Activated CD4-positive, alpha-beta T cell treated with anti-CD3 and anti-CD28 coated beads, Interleukin-2, Interleukin-6, amounts not matched to agents 100 ng/mL and 50 ng/mL, durations not matched to agents 16 hours and 8 hours (primary cell): Measurements from ENCODE around the gene MPHOSPH6.
"Not testable (repeated sequence)": the region's sequence is repeated elsewhere in the genome, so short reads cannot be mapped to it uniquely, and the experiment has no call there.

Experiments used
- DNase-seq: peaks from one replicate; pipeline ENCODE4 v3.0.0-alpha.2; 2020

The MPHOSPH6 gene

DNA sequence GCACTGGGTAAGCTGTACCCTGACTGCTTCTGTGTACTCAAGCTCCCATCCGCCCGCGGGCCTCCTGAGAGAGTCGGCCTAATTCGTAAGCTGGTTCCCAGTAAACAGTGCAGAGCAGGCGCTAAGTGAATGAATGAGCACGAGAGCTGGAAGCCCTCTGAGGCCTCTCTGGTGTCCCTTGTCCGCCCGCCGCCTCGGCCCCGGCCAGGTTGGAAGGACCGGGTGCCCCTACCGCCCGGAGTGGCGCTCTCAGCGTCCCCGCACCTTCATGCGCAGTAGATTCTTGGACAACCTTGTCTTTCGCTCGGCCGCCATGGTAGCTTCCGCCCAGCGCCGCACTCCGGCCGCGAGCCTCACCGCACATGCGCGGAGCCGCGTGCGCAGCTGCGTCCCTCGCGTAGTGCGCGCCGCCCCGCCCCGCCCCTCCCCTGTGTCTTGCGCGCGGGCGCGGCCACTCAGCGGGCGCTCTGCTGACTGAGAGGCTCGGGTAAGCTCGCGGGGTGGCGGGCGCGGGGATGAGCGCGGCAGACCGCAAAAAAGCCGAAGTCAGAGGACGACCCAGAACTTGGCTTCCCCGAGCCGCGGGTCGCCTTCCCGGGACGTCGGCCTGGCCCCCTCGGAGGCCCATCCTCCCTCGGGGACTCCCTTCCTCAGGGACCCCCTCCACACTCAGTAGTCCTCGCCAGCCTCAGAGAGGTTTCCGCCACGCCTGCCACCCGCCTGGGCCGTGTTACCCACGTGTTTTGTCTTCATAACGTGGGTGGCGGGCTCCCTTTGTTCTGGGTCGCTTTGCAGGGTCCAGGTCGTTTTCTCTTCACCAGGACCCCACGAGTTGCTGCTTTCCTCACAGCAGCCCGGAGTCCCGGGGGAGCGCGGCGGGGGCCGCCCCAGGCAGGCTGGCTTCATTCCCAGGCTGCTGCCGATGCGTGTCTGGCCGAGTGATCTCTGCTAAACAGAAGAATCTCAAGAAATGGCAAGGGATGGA lies at the start of gene MPHOSPH6:
Gene MPHOSPH6 (minus strand): TSS at position 364 of the 985 bp plus-strand sequence. CDS start 49 bp downstream, at position 315.
- DNase-seq = peak; percentile 92

DNA sequence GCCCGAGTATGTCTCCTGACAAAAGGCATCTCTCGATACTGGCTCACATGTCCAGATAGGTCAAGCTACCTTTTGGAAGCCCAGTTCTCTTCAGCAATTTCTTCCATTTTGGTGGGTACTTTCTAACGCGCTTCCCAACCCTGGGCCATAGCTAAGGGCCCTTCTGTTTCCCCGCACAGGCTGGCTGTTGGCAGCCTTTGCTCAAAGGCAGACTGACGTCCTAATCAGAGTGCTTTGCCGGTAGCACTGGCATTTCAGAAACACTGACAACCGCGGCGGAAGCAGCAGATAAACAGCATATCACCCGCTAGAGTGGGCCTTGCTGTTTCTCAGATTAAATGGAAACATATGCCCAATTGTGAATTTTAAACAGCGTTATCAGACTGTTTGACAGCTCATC lies 49.3 kb upstream of the MPHOSPH6 start:
- no peak for DNase-seq

- DNase-seq = not testable (repeated sequence)
Measured at GRCh38 chr16:82209314-82209713, 39.3 kb upstream of the MPHOSPH6 start.

DNA sequence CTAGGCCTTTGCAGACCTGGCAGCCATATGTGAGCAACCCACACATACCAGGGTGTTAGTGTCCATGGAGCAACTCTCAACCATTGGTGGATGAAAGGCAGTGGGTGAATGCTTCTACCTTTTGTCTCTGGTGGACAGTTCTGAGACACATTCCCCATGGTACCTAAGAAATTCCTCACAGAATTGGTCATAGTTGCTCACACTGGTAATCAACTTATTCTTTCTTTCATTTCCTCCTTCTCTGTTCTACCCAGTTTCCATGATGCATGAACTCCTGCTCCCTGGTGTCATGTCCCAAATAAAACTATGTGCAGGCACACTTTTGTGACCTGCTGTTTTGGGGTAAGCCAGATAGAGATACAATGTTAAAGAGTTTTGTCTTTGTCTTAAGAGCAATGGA lies 33.2 kb upstream of the MPHOSPH6 start:
- no peak for DNase-seq

DNA sequence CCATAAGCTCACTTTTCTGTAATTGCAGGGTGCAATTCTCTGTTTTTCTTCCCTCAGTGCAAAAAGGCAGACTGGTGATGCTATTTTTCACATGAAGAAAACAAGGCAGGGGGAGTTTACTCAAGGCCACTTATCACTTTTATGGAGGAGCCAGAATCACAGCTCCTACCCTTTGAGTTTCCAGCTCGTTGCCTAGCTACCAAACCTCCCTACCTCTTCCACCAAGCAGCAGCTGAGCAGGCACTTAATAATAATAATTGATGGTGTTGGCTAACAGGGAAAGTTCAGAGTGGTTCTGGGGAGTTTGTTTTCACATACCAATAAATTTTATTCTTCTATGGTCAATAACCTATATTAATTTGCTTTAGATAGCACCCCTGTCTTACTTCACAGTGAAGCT lies 31.9 kb upstream of the MPHOSPH6 start:
- no peak for DNase-seq

GRCh38 chr16:82201351-82201750 lies 31.3 kb upstream of the MPHOSPH6 start:
- DNase-seq = no peak

DNA sequence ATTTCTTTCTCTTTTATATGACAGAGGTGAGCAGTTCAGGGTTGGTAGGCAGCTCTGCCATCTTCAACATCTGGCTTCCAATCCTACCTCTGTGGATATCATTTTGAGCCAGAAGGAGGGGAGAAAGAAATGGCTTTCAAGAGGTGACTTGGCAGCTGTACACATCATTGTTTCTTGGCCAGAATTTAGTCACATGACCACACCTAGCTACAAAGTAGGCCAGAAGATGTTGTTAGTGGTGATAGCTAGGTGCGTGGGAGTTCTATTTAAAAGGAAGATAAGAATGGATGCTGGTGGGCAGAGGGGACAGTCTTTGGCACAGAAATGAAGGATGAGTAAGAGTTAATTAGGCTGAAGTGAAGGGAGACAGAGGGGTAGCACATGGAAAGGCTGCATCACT lies 29.2 kb upstream of the MPHOSPH6 start:
- no peak for DNase-seq

DNA sequence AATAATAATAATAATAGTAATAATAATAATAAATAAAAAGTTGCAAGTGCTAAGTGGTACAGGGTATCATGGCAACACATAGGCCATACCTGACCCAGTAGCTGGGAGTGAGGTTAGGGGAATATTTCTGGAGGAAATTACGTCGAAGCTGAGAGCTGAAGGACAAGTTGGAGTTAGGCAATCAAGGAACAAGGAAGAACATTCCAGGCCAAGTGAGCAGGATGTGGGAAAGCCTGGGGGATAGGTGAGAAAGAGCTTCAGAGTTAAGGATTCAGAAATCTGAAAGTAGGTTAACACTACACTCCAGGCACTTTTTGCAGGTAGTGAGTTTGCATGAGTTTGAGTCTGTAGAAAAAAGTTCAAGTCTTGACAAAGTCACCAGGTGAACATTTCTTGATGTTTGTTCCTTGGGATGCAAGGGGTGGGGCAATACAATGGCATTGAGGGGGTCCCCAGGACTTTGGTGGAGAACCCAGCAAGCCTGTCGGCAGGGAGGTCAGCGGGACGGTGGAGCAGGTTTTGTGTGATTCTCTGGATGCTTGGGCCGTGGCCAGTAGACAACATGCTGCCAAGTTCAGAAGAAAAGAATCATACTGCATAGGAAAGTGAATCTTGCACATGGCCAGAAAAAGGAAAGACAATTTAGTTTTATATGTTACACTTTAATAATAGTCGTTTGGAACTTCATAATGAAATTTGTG lies 27.7 kb upstream of the MPHOSPH6 start:
- no peak for DNase-seq

DNA sequence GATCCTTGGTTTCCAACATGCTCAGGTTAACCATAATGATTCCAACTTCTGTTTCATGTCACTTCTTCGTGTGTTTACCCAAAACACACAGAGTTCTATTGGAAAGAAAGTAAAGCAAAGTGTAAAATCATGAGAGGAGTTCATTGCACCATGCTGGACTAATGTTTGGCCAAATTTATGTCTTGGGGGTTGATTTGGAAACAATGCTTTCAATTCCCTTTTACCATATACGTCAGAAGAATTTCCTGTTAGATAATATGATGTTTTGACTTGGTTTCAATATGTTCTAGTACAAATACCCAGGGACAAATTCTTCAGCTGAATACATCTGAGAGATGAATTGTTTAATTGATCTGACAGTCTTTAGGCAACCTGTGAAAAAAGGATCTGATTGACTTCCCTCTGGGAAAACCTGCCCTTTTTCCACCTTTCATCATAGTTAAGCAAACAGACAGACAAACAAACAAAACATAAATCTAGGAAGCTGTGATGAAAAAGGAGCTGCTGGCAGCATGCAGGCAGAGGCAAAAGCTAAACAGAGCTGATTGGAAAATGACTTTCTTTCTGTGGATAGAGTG lies 26.0 kb upstream of the MPHOSPH6 start:
- DNase-seq = no peak

DNA sequence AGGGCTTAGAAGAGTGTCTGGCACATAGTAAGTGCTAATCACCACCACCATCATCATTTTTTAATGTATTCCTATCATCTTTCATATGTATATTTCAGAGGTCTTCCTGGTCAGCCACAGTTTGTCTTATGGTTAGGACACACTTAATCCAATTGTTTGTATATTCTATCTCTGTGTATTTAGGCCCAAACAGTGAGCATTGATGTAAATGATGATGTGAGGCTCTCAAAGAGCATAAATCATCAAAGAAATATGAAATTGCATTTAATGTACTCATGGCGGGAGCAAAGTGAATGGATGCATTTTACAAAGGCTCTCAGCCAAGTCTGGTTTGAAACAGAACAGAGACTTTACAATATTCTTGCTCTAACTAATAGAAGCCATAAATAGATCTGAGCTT lies 24.1 kb upstream of the MPHOSPH6 start:
- no peak for DNase-seq

- DNase-seq = peak; percentile 71
Measured at GRCh38 chr16:82192665-82193064, 22.6 kb upstream of the MPHOSPH6 start.

- DNase-seq = no peak
Measured at GRCh38 chr16:82190386-82190785, 20.4 kb upstream of the MPHOSPH6 start.

DNA sequence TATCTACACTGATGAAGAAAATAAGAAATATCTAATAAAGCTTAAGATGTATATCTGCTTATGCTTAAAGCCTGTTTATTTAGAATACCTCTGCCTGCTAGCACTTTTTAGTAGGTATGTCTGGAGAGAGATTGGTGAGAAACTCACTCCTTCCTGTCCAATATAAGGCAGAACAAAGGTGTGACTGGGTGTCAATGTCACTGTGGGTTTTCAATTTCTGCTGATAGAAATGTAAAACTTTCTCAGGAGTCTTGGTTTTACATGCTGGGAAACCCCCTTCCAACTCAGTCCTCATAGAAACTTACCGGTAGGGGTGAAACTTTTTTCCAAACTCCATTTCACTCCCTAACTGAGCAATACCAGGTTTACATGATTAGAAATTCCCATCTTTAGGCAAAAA lies 17.8 kb upstream of the MPHOSPH6 start:
- DNase-seq = peak; percentile 52

DNA sequence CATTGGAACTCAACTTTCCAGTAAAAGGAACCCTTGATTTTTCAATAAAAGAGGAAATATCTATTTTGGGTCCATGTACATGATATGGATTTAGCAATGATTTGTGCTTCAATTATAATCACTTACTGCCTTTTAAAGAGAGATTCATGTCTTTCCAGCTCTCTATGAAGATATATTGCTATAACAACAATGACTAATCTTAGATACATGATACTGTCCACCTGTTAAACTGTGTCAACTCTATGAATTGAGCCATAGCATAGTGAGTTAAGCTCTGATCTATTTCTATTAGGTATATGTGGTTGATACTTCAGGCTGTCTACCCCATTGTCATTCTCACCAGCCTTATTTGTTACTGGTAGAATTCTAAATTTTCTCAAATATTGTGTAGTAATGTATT lies 15.0 kb upstream of the MPHOSPH6 start:
- DNase-seq = no peak

- no peak for DNase-seq
Measured at GRCh38 chr16:82184213-82184612, 14.2 kb upstream of the MPHOSPH6 start.

DNA sequence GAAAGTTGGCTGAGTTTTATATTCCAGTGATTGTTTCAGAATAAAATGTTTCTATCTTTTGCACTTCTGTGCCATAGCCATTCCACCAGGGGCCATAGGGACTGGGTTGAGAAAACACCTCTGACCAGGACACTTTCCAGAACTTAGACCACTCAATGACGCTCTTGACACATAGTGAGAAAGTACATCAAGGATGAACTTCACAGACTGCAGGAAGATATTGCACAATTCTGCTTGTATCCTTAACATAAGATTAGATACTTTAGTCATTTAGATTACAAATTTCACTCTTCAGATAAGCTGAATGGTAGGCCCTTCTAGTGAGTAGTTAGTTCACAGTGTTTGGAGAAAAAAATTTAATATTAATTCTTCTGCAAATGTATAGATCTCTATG lies 13.0 kb upstream of the MPHOSPH6 start:
- no peak for DNase-seq

DNA sequence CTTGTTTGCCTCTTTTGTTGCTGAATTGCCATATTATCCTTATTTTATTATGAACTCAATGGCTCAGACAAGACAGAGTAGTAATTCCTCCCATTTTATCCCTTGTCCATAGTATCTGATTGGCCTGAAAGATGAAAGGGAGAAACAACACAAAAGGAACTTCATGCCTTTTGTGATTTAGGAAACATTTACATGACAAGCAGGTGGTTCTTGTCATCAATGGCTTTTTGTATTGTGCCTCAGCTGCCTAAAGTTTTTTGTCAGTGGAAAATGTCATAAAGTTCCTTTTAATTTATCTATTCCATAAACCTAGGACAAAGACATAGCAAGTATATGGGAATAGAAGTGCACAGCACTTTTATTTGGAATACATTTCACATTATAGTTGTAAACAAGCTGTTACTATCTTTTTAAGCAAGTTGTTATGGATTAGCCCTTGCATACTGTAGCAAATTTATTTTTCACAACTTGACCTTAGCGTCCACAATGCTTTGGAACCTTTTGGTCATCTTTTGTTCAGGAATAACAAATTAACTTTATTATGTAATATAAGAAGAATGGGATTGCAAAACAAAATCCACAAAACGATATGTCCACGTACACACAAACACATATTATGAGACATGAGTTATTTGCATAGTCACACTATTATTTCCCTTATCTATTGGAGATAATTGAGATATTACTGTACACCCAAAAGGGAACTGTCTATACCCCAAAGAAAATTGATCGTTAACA lies 12.4 kb upstream of the MPHOSPH6 start:
- no peak for DNase-seq

DNA sequence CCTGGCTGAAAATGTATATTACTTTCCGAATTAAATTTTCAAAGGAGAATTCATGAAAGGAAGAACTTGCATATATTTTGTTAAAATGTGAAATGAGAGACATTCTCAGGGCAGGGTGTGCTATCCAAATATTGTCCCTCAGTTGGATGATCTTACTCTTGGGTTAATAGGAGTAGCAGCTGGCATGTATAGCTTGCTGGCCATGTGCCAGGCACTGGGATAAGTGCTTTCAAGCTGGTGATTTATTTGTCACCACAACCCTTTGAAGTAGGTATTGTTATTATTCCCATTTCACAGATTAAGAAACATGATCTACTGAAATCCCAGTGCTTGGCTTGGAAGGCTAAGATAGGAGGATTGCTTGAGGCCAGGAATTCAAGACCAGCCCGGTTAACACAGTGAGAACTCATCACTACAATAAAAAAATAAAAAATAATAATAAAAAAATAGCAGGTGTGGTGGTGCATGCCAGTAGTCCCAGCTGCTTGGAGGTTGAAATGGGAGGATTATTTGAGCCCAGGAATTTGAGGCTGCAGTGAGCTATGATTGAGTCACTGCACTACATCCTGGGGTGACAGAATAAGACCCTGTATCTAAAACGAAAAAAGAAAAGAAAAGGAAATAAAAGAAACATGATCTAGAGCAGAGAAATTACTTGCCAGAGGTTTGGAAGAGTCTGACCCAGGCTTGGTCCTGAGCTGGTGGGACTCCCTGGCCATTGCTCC lies 11.6 kb upstream of the MPHOSPH6 start:
- no peak for DNase-seq

- no peak for DNase-seq
Measured at GRCh38 chr16:82178352-82178751, 8.3 kb upstream of the MPHOSPH6 start.

- DNase-seq = no peak
Measured at GRCh38 chr16:82177555-82177954, 7.5 kb upstream of the MPHOSPH6 start.

- no peak for DNase-seq
Measured at GRCh38 chr16:82176204-82176603, 6.2 kb upstream of the MPHOSPH6 start.

DNA sequence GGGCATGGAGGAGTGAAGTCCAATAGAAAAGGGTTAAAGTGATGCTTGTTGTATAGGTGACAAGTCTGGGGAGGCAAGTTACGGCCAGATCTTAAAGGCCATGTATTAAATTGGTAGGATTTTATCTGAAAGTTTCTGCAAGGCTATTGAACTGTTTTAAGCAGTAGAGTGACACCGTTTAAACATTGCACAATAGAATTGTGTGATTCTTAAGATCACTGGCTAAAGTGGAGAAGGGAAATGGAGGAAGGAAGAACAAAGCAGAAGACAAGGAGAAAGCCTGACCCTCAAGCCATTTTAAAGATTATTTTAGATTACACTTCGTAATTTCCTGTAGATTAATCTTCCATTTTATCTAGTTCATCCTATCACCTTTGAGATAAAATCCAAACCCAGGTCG lies 5.6 kb upstream of the MPHOSPH6 start:
- no peak for DNase-seq
